UCSD-AML1 (cell line): ENCODE data around the gene GSN.
A peak's percentile ranks its signal among the peaks of the same experiment; 100 is the strongest.

Source experiments
- DNase-seq: peaks from one replicate; lab custom pipeline; 2025; ENCODE audit not compliant: unreplicated experiment; lab: John Stamatoyannopoulos, UW

GSN gene

GRCh38 chr9:121272401-121272948, 4.5 kb downstream of the GSN start:
- no peak for DNase-seq

GRCh38 chr9:121273064-121273775, 5.3 kb downstream of the GSN start:
- no peak for DNase-seq

- no peak for DNase-seq
These were observed 6.9 kb downstream of the GSN start for GRCh38 chr9:121274851-121275250.

- no peak for DNase-seq
These were observed 8.1 kb downstream of the GSN start for GRCh38 chr9:121275781-121276658.

- DNase-seq: no peak
These were observed 9.1 kb downstream of the GSN start for GRCh38 chr9:121277026-121277425.

GRCh38 chr9:121277518-121278295, 9.7 kb downstream of the GSN start:
- DNase-seq: no peak

- DNase-seq: peak; percentile 53
These were observed 10.7 kb downstream of the GSN start for GRCh38 chr9:121278477-121279261.

GRCh38 chr9:121279776-121280388, 11.9 kb downstream of the GSN start:
- no peak for DNase-seq

- no peak for DNase-seq
These were observed 13.0 kb downstream of the GSN start for GRCh38 chr9:121280715-121281613.

- no peak for DNase-seq
These were observed 13.8 kb downstream of the GSN start for GRCh38 chr9:121281614-121282276.

- peak; percentile 44 for DNase-seq
These were observed 14.5 kb downstream of the GSN start for GRCh38 chr9:121282277-121283079.

- no peak for DNase-seq
These were observed 15.1 kb downstream of the GSN start for GRCh38 chr9:121283080-121283398.

GRCh38 chr9:121283856-121284732, 16.1 kb downstream of the GSN start:
- DNase-seq: no peak

- DNase-seq: no peak
These were observed 16.9 kb downstream of the GSN start for GRCh38 chr9:121284733-121285451.

- DNase-seq: peak; percentile 80
These were observed 18.1 kb downstream of the GSN start for GRCh38 chr9:121285835-121286687.
